Measurements from ENCODE around the gene MYO1H.

Gene MYO1H

GRCh38 chr12:109495012-109495411 lies 147.3 kb downstream of the MYO1H start:
- DNase-seq: no peak

- no peak for DNase-seq
These were observed 148.6 kb downstream of the MYO1H start for GRCh38 chr12:109496306-109496705.

GRCh38 chr12:109497675-109498074 lies 150.0 kb downstream of the MYO1H start:
- DNase-seq: no peak
